Glutamatergic neuron (in vitro differentiated cells): ENCODE results near the gene LZTR1. TPM values are rescaled to one million over a fixed set of nuclear protein-coding genes. Genes with fewer than 3 reads are reported as not detected.

ENCODE experiments used
- DNase-seq: peaks from one replicate; pipeline ENCODE4 v3.0.0; 2022
- H3K27ac Mint-ChIP-seq: one replicate; pipeline ENCODE4 v1.8.0; 2020; ENCODE audit warnings: mild to moderate bottlenecking, mixed read lengths, inconsistent platforms; ENCODE audit not compliant: unreplicated experiment
- H3K27me3 Mint-ChIP-seq: one replicate; pipeline ENCODE4 v1.8.0; 2020; ENCODE audit warnings: mild to moderate bottlenecking, moderate library complexity, mixed read lengths, inconsistent platforms; ENCODE audit not compliant: unreplicated experiment
- H3K36me3 Mint-ChIP-seq: one replicate; pipeline ENCODE4 v1.8.0; 2020; ENCODE audit warnings: mild to moderate bottlenecking, mixed read lengths, inconsistent platforms; ENCODE audit not compliant: unreplicated experiment
- H3K4me1 Mint-ChIP-seq: one replicate; pipeline ENCODE4 v1.8.0; 2020; ENCODE audit warnings: mild to moderate bottlenecking, low read depth, mixed read lengths, inconsistent platforms; ENCODE audit not compliant: unreplicated experiment
- H3K4me3 Mint-ChIP-seq: one replicate; pipeline ENCODE4 v1.8.0; 2020; ENCODE audit warnings: mild to moderate bottlenecking, mixed read lengths, inconsistent platforms; ENCODE audit not compliant: unreplicated experiment
- H3K9me3 Mint-ChIP-seq: one replicate; pipeline ENCODE4 v1.8.0; 2020; ENCODE audit warnings: mild to moderate bottlenecking, moderate library complexity, mixed read lengths, inconsistent platforms; ENCODE audit not compliant: unreplicated experiment
- CTCF ChIP-seq: fragments of 200-600 bp; sonication (generic); IDR thresholded peaks from one replicate; pipeline ENCODE4 v1.5.0; 2021; ENCODE audit not compliant: partially characterized antibody, unreplicated experiment
- total RNA-seq: library from RNA; stranded (reverse); fragmentation: NEBNext Ultra II Directional; extraction: Animal tissue kit (Norgen Biotek cat#: 25700); gene quantifications from one replicate; pipeline ENCODE4 v1.2.1, GENCODE V29; 2021; ENCODE audit not compliant: unreplicated experiment

The LZTR1 gene
- total RNA-seq, 1 donor from 2014 or later: 165 TPM

GRCh38 chr22:20951932-20952380 is 30.1 kb upstream of the LZTR1 start:
- H3K27ac Mint-ChIP-seq: peak overlapping the region; percentile 75

GRCh38 chr22:20952544-20953341 is 29.4 kb upstream of the LZTR1 start:
- H3K36me3 Mint-ChIP-seq: no peaks in the 10 kb centered on the region
- TF ChIP-seq CTCF: no peak
- H3K27ac Mint-ChIP-seq: peak overlapping the region; percentile 84

More at GRCh38 chr22:20951932-20952380, 30.1 kb upstream of the LZTR1 start:
- Mint-ChIP-seq H3K4me1 (peaks cover 35% of the 10 kb centered on the region), H3K9me3 (peaks cover 9% of the 10 kb centered on the region), H3K4me3 (peak overlapping the region; percentile 78), H3K27me3 (peaks cover 12% of the 10 kb centered on the region), H3K36me3 (no peaks in the 10 kb centered on the region)
- no peak for TF ChIP-seq CTCF
- no peak for DNase-seq

GRCh38 chr22:20953342-20953608 is 28.8 kb upstream of the LZTR1 start:
- TF ChIP-seq CTCF: no peak
- DNase-seq: no peak
- Mint-ChIP-seq H3K27ac (no peak overlapping the region), H3K27me3 (peaks cover 16% of the 10 kb centered on the region), H3K4me3 (no peak overlapping the region), H3K9me3 (peaks cover 11% of the 10 kb centered on the region), H3K4me1 (peaks cover 33% of the 10 kb centered on the region), H3K36me3 (no peaks in the 10 kb centered on the region)

More at GRCh38 chr22:20952544-20953341, 29.4 kb upstream of the LZTR1 start:
- no peak for DNase-seq
- H3K27me3 Mint-ChIP-seq: peaks cover 12% of the 10 kb centered on the region
- peaks cover 9% of the 10 kb centered on the region for H3K9me3 Mint-ChIP-seq
- H3K4me3 Mint-ChIP-seq: peak overlapping the region; percentile 78
- H3K4me1 Mint-ChIP-seq: peaks cover 35% of the 10 kb centered on the region

- Mint-ChIP-seq H3K4me1 (peaks cover 33% of the 10 kb centered on the region), H3K36me3 (no peaks in the 10 kb centered on the region), H3K9me3 (peaks cover 12% of the 10 kb centered on the region), H3K27me3 (peaks cover 17% of the 10 kb centered on the region), H3K27ac (no peak overlapping the region), H3K4me3 (peak overlapping the region; percentile 61)
- DNase-seq: no peak
- no peak for TF ChIP-seq CTCF
These were observed 28.2 kb upstream of the LZTR1 start for GRCh38 chr22:20953668-20954500.

GRCh38 chr22:20955548-20955947 is 26.5 kb upstream of the LZTR1 start:
- peaks cover 27% of the 10 kb centered on the region for H3K4me1 Mint-ChIP-seq
- peaks cover 14% of the 10 kb centered on the region for H3K9me3 Mint-ChIP-seq
- H3K4me3 Mint-ChIP-seq: no peak overlapping the region
- no peak for TF ChIP-seq CTCF
- H3K36me3 Mint-ChIP-seq: no peaks in the 10 kb centered on the region
- no peak overlapping the region for H3K27ac Mint-ChIP-seq
- peaks cover 16% of the 10 kb centered on the region for H3K27me3 Mint-ChIP-seq
- DNase-seq: no peak
